GF-D8 (cell line): Measurements from ENCODE around the gene ZBTB6.
A peak's percentile ranks its signal among the peaks of the same experiment; 100 is the strongest.
"Not testable (repeated sequence)": the region's sequence is repeated elsewhere in the genome, so short reads cannot be mapped to it uniquely, and the experiment has no call there.

ENCODE experiments used
- DNase-seq: peaks from one replicate; lab custom pipeline; 2025; lab: John Stamatoyannopoulos, UW

The ZBTB6 gene

DNA sequence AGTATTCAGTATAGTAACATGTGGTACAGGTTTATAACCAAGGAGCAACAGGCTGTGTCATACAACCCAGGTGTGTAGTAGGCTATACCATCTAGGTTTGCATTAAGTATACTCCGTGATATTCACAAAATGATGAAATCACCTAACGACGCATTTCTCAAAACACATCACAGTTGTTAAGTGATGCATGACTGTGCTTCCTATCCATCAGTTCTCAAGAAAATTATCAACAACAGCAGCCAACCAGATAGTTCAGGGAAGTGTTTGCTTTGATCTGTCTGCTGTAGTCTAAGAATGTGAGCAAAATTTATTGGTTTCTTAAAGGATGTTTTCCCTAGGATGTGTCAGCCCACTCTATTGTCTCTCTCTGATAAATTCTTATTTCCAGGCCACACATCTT is 10.8 kb upstream of the ZBTB6 start:
- DNase-seq = no peak

DNA sequence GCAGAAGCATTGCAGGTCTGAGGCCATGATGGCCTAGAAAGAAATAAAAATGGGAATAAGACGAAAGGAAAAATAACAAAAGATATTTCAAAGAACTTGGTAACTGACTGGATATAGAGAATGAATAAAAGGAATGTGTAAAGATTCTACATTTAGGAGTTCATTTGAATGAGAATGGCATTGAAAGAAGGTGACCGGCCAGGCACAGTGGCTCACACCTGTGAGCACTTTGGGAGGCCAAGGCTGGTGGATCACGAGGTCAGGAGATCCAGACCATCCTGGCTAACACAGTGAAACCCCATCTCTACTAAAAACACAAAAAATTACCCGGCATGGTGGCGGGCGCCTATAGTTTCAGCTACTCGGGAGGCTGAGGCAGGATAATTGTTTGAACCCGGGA is 9.6 kb upstream of the ZBTB6 start:
- no peak for DNase-seq

DNA sequence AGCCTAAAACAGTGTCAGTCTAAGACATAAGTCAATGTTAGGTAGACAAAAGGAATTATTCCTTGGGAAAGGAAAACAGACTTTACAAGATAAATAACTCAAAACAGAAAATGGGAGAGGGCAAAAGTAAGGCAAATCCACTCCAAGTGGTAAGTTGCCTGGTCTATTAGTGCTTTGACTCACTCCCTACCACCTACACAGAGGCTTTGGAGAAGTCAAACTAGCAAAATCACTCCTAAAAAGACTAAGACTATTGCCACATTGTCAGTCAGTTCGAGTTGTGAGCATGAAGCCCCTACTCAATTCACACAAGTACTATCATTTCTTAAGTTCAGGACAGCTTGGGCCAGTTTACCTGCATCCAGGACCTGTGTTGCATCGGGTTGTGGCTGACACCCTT is 5.2 kb upstream of the ZBTB6 start:
- no peak for DNase-seq

DNA sequence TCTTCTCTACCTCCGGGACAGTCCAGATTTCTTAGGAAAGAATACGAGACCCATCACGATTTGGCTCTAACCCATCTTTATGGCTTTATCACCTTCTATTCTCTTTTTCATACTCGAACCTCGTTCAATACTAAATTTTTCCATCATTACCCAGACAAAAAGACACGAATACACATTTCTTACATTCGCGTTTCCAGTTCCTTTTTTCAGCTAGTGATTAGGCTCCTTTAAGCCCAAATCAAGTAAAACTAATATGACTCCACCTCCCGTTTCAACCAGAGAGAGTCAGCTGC is 506 bp downstream of the ZBTB6 start:
- DNase-seq = no peak

DNA sequence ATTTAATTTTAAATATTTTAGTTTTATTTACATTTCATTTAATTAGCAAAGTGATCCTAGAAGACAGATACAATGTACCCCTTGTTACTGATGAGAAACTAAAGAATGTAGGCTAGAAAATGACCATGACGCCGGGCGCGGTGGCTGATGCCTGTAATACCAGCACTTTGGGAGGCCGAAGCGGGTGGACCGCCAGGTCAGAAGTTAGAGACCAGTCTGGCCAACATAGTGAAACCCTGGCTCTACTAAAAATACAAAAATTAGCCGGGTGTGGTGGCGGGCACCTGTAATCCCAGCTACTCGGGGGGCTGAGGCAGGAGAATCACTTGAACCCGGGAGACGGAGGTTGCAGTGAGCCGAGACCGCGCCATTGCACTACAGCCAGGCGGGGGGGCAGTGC is 7.0 kb downstream of the ZBTB6 start:
- not testable (repeated sequence) for DNase-seq

DNA sequence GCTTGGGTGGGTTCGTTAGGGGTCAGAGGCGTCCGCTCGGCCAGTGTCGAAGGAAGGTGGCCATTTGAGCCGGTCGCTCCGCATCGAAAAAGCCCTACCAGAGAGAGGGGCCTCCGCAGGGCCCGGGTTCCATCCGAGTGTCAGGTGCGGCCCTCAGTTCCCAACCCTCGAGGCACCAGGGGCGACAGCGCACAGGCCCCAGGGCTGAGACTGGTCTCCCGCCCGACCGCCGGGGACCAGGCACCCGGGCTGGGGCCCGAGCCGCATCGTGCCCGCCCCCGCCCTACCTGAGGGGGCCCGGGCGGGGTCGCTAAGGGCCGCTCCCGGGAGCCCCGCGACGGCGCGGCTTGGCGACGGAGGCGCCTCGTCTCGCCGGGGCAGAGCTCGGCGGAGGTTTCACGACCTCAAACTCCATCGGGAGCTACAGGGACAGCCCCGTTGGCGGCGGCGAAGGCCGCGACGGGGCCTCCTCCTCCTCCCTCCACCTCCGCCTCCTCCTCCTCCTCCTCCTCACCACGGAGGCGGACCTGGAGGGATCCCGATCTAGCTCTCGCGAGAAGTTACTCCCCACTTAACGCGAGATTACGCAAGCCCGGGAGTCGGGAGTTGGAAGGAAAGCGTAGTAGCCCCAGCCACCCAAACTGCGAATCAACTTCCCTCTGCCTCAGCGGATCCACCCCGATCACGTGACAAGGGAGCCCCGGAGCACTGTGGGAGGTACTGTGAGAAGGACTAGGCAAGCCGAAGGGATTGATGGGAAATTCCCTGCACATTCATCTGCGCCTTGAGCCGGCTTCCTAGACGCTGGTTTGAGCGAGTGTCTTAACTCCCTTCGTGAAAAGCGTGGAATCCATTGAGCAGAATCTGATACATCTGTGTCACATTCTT is 8.1 kb downstream of the ZBTB6 start, which contains the start of gene RC3H2:
RC3H2 (minus strand) TSS at position 537 of the 888 bp plus-strand sequence. CDS start 7,850 bp downstream, outside the sequence.
- peak; percentile 97 for DNase-seq

DNA sequence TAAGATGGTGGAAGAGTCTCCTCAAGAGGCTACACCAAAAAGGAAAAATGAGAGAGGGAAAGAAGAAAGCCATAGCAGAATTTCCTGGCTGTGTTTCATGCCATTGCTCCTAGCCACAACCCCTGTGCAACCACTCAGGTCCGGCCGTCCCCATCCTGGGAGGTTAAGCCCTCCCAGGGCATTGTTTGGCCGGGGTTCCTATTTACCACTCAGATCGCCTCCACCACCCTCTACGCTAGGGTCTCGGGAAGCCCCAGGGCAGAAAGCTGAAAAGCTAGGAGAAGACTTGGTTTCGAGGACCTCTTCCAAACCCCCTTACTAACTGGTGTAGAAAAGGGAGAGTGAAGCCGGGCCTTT is 8.7 kb downstream of the ZBTB6 start:
- DNase-seq = no peak

DNA sequence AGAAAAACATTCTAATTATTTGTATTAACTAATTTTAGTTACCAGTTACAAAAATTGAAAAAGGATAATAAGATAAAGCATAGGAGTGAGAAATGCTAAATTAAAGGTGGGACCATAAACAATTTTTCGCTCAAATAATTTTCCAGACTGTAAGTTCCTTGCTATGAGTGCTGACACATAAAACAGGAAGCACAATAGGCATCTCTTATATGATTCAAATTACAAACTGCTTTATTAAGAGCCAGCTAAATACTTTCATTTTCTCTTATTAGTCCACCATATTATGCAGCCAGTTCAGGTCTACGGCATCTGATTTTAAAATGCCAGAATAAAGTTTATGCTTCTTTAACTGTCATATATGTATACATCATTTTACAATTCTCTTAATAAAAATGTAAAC is 12.3 kb downstream of the ZBTB6 start:
- no peak for DNase-seq

DNA sequence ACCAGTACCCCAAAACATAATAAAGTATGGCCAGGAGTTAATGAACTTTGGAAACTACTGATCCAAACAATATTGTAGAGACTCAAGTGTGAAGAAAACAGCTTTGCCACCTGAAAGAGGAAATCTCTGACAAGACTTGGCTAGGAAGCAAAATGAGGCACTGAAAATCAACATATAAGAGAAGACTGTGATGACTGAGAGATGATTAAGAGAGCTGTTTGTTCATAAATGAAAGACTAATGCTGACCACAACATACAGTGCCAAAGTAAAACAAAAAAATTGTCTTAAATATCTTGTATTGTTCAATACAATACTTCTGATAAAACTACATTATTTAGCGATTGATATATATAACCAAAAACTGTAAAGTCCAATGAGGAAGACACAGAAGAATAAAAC is 15.2 kb downstream of the ZBTB6 start:
- no peak for DNase-seq

DNA sequence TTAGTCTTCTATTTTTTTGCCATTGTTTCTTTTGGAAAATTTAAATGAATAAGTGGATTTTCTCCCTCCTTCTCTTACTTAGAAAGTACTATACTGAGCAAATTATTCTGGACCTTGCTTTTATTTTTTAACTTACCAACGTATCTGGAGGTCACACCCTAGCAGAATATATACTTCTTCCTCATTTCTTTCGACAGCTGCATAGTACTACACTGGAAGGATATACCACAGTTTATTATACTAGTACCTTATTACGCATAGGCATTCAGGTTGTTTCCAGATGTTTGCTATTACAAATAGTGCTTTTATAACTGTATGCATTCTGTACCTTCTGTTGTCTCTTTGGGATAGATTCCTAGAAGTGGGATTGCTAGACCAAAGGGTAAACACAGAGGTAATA is 24.6 kb downstream of the ZBTB6 start:
- DNase-seq = no peak

DNA sequence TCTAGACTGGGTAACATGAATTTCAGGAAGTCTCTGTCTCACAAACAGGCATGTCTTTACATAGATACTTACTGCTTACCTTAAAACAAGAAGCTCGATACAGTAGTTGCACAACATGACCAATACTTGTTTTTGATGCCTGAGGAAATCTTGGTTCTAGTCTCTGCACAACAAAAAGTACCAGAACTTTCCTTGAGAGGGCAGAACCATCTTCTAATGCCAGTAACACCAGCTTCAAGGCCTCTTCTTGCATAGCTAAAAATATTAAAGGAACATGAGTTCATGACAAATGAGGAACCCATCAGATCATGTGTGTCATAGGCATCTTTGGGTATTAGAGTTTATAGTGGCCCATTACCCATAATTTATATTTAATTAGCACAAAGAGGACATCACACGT is 30.0 kb downstream of the ZBTB6 start:
- no peak for DNase-seq

DNA sequence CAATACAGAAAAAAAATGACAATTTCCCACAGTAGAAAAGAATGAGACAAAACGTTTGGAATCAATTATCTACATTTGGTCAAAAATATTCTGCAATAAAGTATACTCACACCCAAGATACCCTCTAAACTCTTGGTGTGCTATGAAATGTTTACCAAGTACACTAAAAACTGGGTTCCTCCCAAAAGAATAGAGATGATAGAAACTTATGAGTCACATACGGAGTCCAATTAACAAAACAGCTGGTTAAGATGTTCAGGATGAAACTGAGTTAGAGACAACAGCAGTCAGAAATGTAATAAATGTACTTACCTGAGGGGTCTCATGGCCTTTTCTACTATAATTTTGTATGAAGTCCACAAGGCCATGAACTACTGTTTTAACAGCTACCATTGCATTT is 33.7 kb downstream of the ZBTB6 start:
- no peak for DNase-seq

DNA sequence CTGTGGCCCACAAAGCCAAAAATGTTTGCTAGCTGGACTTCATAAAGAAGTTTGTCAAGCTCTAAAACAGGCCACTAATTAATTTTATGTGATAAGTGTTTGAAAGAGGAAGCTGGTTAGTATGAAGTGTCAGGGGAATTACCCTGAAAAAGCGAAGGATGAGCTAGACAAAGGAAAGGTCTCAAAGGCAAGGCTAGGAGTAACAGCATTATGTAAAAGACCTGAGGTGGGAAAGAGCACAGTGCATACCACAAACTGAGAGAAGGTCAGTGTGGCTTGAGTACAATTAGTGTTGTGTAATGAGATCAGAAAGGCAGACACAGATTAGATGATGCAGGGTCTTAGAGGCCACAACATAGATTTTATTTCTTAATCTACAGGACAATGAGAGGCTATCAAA is 37.6 kb downstream of the ZBTB6 start:
- DNase-seq = no peak

DNA sequence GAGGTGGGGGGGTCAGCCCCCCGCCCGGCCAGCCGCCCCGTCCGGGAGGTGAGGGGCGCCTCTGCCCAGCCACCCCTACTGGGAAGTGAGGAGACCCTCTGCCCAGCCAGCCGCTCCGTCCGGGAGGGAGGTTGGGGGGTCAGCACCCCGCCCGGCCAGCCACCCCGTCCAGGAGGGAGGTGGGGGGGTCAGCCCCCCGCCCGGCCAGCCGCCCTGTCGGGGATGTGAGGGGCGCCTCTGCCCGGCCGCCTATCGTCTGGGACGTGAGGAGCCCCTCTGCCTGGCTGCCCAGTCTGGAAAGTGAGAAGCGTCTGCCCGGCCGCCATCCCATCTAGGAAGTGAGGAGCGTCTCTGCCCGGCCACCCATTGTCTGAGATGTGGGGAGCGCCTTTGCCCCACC is 45.8 kb downstream of the ZBTB6 start:
- DNase-seq = not testable (repeated sequence)

DNA sequence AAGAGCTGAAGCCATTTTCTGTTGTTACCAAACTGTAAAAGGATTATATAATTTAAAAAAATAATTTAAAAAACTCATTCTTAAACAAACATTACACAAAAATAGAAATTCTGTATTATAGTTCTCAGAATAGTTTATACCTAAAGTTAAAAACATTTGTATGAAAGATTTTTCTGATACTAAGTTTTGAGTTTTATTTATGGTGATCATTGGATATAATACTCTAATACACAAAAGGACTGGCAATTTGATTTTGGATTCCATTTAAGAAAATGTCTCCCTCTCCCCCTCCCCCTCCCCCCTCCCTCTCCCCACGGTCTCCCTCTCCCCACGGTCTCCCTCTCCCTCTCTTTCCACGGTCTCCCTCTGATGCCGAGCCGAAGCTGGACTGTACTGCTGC is 47.0 kb downstream of the ZBTB6 start:
- DNase-seq = no peak

DNA sequence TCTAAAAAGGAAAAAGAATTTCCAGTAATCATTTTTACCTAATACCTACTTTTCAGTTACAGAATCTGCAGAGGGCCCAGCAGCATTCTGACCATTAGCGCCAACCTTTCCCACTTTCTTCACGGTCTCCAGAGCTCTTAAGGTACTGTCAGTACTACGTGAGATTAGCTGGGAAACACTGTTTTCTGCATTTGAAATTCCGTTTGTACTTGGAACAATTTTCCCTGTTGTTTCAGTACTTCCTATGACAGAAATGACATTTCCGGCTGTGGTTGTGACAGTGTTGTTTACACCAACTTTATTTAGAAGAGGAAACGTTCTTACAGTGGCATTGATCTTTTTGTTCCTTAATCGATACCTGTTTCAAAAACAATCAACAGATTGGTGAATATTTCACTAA is 47.8 kb downstream of the ZBTB6 start:
- no peak for DNase-seq

DNA sequence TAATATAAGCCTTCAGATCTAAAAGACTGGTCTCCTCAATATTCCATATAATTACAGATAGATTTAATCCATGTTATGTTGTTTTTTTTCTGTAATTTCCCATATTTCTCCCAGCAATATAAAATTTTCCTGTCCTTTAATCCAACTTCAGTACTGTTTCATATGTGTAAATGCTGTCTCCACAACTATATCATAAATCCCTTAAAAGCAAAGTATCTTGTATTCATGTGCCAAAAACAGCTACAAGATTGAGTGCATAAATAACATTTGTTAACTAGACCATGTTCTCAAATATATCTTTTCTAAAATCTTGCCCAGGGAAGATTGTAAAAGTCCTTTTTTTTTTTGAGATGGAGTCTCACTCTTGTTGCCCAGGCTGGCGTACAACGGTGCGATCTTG is 49.7 kb downstream of the ZBTB6 start:
- DNase-seq = no peak

DNA sequence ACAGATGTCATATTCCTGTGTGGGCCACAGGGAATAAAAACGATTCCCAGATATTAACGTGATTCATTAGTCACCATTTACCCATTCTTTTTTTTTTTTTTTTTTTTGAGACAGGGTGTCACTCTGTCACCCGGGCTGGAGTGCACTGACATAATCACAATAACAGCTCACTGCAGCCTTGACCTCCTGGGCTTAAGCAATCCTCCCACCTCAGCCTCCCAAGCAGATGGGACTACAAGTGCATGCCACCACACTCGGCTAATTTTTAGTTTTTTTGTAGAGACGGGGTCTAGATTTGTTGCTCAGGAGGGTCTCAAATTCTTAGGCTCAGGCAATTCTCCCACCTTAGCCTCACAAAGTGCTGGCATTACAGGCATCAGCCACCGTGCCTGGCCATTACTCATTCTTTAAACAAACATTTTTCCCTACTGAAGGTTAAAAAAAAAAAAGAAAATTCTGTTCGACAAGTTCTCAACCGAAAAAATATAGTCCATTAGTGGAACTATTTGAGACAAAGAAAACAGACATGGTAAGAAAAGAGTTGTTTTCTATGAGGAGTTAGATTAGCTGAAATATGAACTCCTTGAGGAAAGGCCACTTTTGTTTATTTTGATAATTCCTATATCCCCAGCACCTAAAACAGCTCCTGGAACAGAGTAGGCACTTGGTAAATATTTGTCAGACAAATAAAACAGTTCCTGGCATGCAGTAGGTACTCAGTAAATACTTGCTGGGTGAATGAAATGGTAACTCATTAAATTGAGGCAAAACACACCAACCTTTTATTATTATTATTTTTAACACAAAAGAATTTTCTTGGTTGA is 52.6 kb downstream of the ZBTB6 start:
- DNase-seq = no peak
